DOHH2 (cell line): ENCODE results near the gene LAMA2.

Experiments used
- H3F3A ChIP-seq: fragments of 200-600 bp; sonication (generic), shearing (Covaris generic); 2 replicates; pipeline ENCODE4 v1.6.0; 2016; ENCODE audit warnings: antibody characterized with exemption, mild to moderate bottlenecking; ENCODE audit not compliant: control insufficient read depth, insufficient read depth
- H3K27ac ChIP-seq: fragments of 200-600 bp; sonication (generic); 2 replicates; pipeline ENCODE4 v1.5.1; 2014; ENCODE audit warnings: low read depth, mild to moderate bottlenecking, low read length, moderate library complexity
- H3K27me3 ChIP-seq: fragments of 200-600 bp; sonication (generic); 2 replicates; pipeline ENCODE4 v1.6.1; 2014; ENCODE audit warnings: mild to moderate bottlenecking, low read length, mixed read lengths; ENCODE audit not compliant: control insufficient read depth
- H3K36me3 ChIP-seq: fragments of 200-600 bp; sonication (generic); 2 replicates; pipeline ENCODE4 v1.6.1; 2014; ENCODE audit warnings: mild to moderate bottlenecking, low read length, moderate library complexity, mixed read lengths; ENCODE audit not compliant: control insufficient read depth
- H3K4me1 ChIP-seq: fragments of 200-600 bp; sonication (generic); 2 replicates; pipeline ENCODE4 v1.6.1; 2014; ENCODE audit warnings: mild to moderate bottlenecking, low read length, mixed read lengths; ENCODE audit not compliant: control insufficient read depth
- H3K4me2 ChIP-seq: fragments of 200-600 bp; sonication (generic); 2 replicates; pipeline ENCODE4 v1.6.0; 2014; ENCODE audit warnings: mild to moderate bottlenecking, low read length, moderate library complexity
- H3K4me3 ChIP-seq: fragments of 200-600 bp; sonication (generic); 2 replicates; pipeline ENCODE4 v1.5.1; 2014; ENCODE audit warnings: mild to moderate bottlenecking, low read length, mixed read lengths
- H3K79me2 ChIP-seq: fragments of 200-600 bp; sonication (generic); 2 replicates; pipeline ENCODE4 v1.6.1; 2014; ENCODE audit warnings: mild to moderate bottlenecking, low read length, mixed read lengths; ENCODE audit not compliant: control insufficient read depth
- H3K9me2 ChIP-seq: fragments of 200-600 bp; sonication (generic); replicated peaks from 2 replicates; pipeline ENCODE4 v1.6.1; 2014; ENCODE audit warnings: mild to moderate bottlenecking, low read length, mixed read lengths; ENCODE audit not compliant: control insufficient read depth
- H3K9me3 ChIP-seq: fragments of 200-600 bp; sonication (generic); 2 replicates; pipeline ENCODE4 v1.6.1; 2014; ENCODE audit warnings: antibody characterized with exemption, low read length, mixed read lengths; ENCODE audit not compliant: control insufficient read depth, insufficient read depth
- H4K20me1 ChIP-seq: fragments of 200-600 bp; sonication (generic); 2 replicates; pipeline ENCODE4 v1.6.0; 2014; ENCODE audit warnings: low read depth, mild to moderate bottlenecking, antibody characterized with exemption, low read length, moderate library complexity; ENCODE audit not compliant: control insufficient read depth, insufficient read depth
- EZH2phosphoT487 ChIP-seq: fragments of 200-600 bp; sonication (generic); IDR thresholded peaks from 2 replicates; pipeline ENCODE4 v1.6.1; 2017; ENCODE audit warnings: borderline replicate concordance, mild to moderate bottlenecking, antibody characterized with exemption, low read length, moderate library complexity, mixed read lengths
- TF ChIP-seq, protein P1 (sequence below): fragments of 200-600 bp; sonication (generic); IDR thresholded peaks from one replicate; pipeline ENCODE4 v1.5.1; 2014; ENCODE audit warnings: antibody characterized with exemption, mild to moderate bottlenecking, low read depth, low read length; ENCODE audit not compliant: poor library complexity, severe bottlenecking

LAMA2 gene

DNA sequence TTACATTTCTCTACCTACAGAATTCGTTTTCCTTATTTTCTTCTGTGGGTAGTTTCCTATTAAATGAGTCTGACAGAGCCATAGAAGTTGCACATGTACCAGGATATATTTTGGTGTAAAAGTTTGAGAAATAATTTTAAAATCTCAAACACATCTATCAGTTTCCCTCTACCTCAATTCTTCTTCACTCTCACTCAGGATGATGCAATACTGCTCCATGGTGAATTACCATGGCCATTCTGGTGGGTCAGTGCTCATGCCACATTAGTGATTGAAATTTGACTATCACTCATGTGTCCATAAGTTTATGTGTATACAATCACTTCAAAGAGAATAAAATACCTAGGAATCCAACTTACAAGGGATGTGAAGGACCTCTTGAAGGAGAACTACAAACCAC is 675.3 kb downstream of the LAMA2 start:
- Histone ChIP-seq H3K4me2 (no peak overlapping the region), H4K20me1 (no peaks in the 10 kb centered on the region), H3K9me2 (no peaks in the 10 kb centered on the region), H3K27ac (no peak overlapping the region), H3K36me3 (no peaks in the 10 kb centered on the region), H3K4me3 (no peak overlapping the region), H3K27me3 (peaks cover 5% of the 10 kb centered on the region; the same call in 1 of the 2 replicates), H3K4me1 (no peaks in the 10 kb centered on the region), H3K9me3 (no peaks in the 10 kb centered on the region), H3F3A (no peaks in the 10 kb centered on the region), H3K79me2 (no peaks in the 10 kb centered on the region)
- TF ChIP-seq, protein P1, sequence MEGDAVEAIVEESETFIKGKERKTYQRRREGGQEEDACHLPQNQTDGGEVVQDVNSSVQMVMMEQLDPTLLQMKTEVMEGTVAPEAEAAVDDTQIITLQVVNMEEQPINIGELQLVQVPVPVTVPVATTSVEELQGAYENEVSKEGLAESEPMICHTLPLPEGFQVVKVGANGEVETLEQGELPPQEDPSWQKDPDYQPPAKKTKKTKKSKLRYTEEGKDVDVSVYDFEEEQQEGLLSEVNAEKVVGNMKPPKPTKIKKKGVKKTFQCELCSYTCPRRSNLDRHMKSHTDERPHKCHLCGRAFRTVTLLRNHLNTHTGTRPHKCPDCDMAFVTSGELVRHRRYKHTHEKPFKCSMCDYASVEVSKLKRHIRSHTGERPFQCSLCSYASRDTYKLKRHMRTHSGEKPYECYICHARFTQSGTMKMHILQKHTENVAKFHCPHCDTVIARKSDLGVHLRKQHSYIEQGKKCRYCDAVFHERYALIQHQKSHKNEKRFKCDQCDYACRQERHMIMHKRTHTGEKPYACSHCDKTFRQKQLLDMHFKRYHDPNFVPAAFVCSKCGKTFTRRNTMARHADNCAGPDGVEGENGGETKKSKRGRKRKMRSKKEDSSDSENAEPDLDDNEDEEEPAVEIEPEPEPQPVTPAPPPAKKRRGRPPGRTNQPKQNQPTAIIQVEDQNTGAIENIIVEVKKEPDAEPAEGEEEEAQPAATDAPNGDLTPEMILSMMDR, result no peak
- TF ChIP-seq EZH2phosphoT487, result no peak

DNA sequence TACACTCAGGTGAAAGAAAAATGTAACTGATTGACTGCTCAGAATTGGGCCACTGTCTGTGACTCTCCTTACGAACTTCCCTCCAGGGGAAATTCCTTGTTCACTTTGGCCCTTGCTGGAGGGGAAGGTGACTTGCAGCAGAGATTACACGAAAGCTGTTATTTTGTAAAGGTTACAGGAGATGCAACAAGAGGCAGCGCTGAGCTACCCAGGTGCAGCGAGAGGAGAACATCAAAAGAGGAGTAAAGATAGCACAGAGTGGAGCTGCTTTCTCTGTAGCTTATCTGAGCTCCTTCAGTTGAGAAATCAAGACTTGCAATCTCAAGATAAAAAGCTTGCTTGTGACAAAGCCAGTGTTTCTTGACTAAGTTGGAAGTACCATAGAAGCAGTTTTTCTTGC is 682.4 kb downstream of the LAMA2 start:
- TF ChIP-seq EZH2phosphoT487, result no peak
- TF ChIP-seq, protein P1, result no peak
- H3K4me1 ChIP-seq, result no peaks in the 10 kb centered on the region
- no peak overlapping the region for H3K4me2 ChIP-seq
- H4K20me1 ChIP-seq, result no peaks in the 10 kb centered on the region
- H3K79me2 ChIP-seq, result no peaks in the 10 kb centered on the region
- H3K36me3 ChIP-seq, result no peaks in the 10 kb centered on the region
- no peaks in the 10 kb centered on the region for H3K27me3 ChIP-seq
- H3F3A ChIP-seq, result no peaks in the 10 kb centered on the region
- H3K9me3 ChIP-seq, result no peaks in the 10 kb centered on the region
- no peaks in the 10 kb centered on the region for H3K9me2 ChIP-seq
- no peak overlapping the region for H3K4me3 ChIP-seq
- no peak overlapping the region for H3K27ac ChIP-seq

DNA sequence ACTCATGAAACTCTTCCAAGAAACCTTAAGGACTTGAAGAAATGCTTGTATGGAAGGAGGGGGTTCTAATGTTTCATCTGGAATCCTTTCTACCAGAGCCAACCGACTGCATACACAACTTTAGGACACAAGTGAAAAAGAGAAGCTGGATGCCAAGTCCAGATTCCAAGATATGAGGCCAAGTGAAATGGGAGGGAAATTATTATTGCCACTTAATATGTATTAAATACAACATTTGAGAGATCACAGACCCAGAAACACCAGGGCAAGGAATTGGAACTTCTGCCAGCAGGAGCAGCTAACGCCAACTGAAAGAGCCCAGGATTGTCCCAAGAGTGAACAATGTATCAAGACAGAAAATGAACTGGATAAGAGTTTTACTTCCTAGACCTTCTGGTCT is 682.9 kb downstream of the LAMA2 start:
- Histone ChIP-seq H3K79me2 (no peaks in the 10 kb centered on the region), H3K9me3 (no peaks in the 10 kb centered on the region), H3K4me1 (no peaks in the 10 kb centered on the region), H3F3A (no peaks in the 10 kb centered on the region), H3K4me3 (no peak overlapping the region), H3K27ac (no peak overlapping the region), H4K20me1 (no peaks in the 10 kb centered on the region), H3K27me3 (no peaks in the 10 kb centered on the region), H3K36me3 (no peaks in the 10 kb centered on the region), H3K4me2 (no peak overlapping the region), H3K9me2 (no peaks in the 10 kb centered on the region)
- TF ChIP-seq, protein P1, result no peak
- TF ChIP-seq EZH2phosphoT487, result no peak
